ENCODE measurements around the gene FAM3D.

Gene FAM3D

GRCh38 chr3:58685641-58686040 lies 19.1 kb upstream of the FAM3D start:
- DNase-seq (ENCODE audit: low spot score), result no peak
- no peak for TF ChIP-seq CTCF (IDR thresholded peaks at IDR 0.05; ENCODE audit: extremely low read depth, insufficient read depth, missing control alignments)
- in situ Hi-C loops (cut with MboI; ENCODE audit: low pct_unique_long_range_greater_than_20kb, low sequenced_read_pairs, unreplicated experiment), result no loop called here

- in situ Hi-C loops (cut with MboI; ENCODE audit: low pct_unique_long_range_greater_than_20kb, low sequenced_read_pairs, unreplicated experiment), result no loop called here
- no peak for TF ChIP-seq CTCF (IDR thresholded peaks at IDR 0.05; ENCODE audit: extremely low read depth, insufficient read depth, missing control alignments)
- no peak for DNase-seq (ENCODE audit: low spot score)
Measured at GRCh38 chr3:58683466-58683865, 16.9 kb upstream of the FAM3D start.

- in situ Hi-C loops (cut with MboI; ENCODE audit: low pct_unique_long_range_greater_than_20kb, low sequenced_read_pairs, unreplicated experiment), result no loop called here
- no peak for DNase-seq (ENCODE audit: low spot score)
- no peak for TF ChIP-seq CTCF (IDR thresholded peaks at IDR 0.05; ENCODE audit: extremely low read depth, insufficient read depth, missing control alignments)
Measured at GRCh38 chr3:58683001-58683458, 16.5 kb upstream of the FAM3D start.

- no peak for DNase-seq (ENCODE audit: low spot score)
- no peak for TF ChIP-seq CTCF (IDR thresholded peaks at IDR 0.05; ENCODE audit: extremely low read depth, insufficient read depth, missing control alignments)
- in situ Hi-C loops (cut with MboI; ENCODE audit: low pct_unique_long_range_greater_than_20kb, low sequenced_read_pairs, unreplicated experiment), result no loop called here
Measured at GRCh38 chr3:58681863-58682262, 15.3 kb upstream of the FAM3D start.

- DNase-seq (ENCODE audit: low spot score), result no peak
- no peak for TF ChIP-seq CTCF (IDR thresholded peaks at IDR 0.05; ENCODE audit: extremely low read depth, insufficient read depth, missing control alignments)
- in situ Hi-C loops (cut with MboI; ENCODE audit: low pct_unique_long_range_greater_than_20kb, low sequenced_read_pairs, unreplicated experiment), result no loop called here
Measured at GRCh38 chr3:58680879-58681525, 14.4 kb upstream of the FAM3D start.

GRCh38 chr3:58679974-58680666 lies 13.5 kb upstream of the FAM3D start:
- in situ Hi-C loops (cut with MboI; ENCODE audit: low pct_unique_long_range_greater_than_20kb, low sequenced_read_pairs, unreplicated experiment), result no loop called here
- DNase-seq (ENCODE audit: low spot score), result no peak
- TF ChIP-seq CTCF (IDR thresholded peaks at IDR 0.05; ENCODE audit: extremely low read depth, insufficient read depth, missing control alignments), result no peak
